Measurements from ENCODE around the gene GABRA4.

GRCh38 chr4:46975812-46976553 is 17.4 kb downstream of the GABRA4 start:
- TF ChIP-seq CTCF (IDR thresholded peaks at IDR 0.05 in 4 of 5, conservative IDR thresholded peaks at IDR 0.05 in 1 of 5) = no peak
- TF ChIP-seq POLR2A (IDR thresholded peaks at IDR 0.05) = no peak

Measured in gastrocnemius medialis (tissue), 4 donors.